Progenitor cell of endocrine pancreas (in vitro differentiated cells): Measurements from ENCODE around the gene ZNHIT2. TPM values are rescaled to one million over a fixed set of nuclear protein-coding genes. Genes with fewer than 3 reads are reported as not detected.

ENCODE experiments used
- DNase-seq: peaks from one replicate; pipeline ENCODE4 v3.0.0; 2021; ENCODE audit warnings: low spot score; ENCODE audit not compliant: unreplicated experiment
- H3K27ac Mint-ChIP-seq: 2 replicates; pipeline ENCODE4 v1.8.0; 2021; ENCODE audit warnings: mild to moderate bottlenecking, moderate library complexity, mixed read lengths
- H3K27me3 Mint-ChIP-seq: 2 replicates; pipeline ENCODE4 v1.8.0; 2021; ENCODE audit warnings: mixed read lengths
- H3K36me3 Mint-ChIP-seq: 2 replicates; pipeline ENCODE4 v1.8.0; 2022; ENCODE audit warnings: mixed read lengths; ENCODE audit not compliant: insufficient read depth
- H3K4me1 Mint-ChIP-seq: 2 replicates; pipeline ENCODE4 v1.8.0; 2021; ENCODE audit warnings: low read depth, mixed read lengths
- H3K4me3 Mint-ChIP-seq: 2 replicates; pipeline ENCODE4 v1.8.0; 2021; ENCODE audit warnings: low read depth, mild to moderate bottlenecking, moderate library complexity, mixed read lengths
- H3K9me3 Mint-ChIP-seq: 2 replicates; pipeline ENCODE4 v1.8.0; 2021; ENCODE audit warnings: low read depth, mixed read lengths
- total RNA-seq: library from RNA; stranded (reverse); gene quantifications from 2 replicates; pipeline ENCODE4 v1.2.1, GENCODE V29; 2021
- TF ChIP-seq, protein P1 (sequence below): fragments of 200-600 bp; sonication (generic); IDR thresholded peaks from one replicate; pipeline ENCODE4 v1.5.0; 2021; ENCODE audit warnings: antibody characterized with exemption, mild to moderate bottlenecking; ENCODE audit not compliant: unreplicated experiment

ZNHIT2 gene
- total RNA-seq, 1 donor from 2014 or later, result 11.8 TPM

DNA sequence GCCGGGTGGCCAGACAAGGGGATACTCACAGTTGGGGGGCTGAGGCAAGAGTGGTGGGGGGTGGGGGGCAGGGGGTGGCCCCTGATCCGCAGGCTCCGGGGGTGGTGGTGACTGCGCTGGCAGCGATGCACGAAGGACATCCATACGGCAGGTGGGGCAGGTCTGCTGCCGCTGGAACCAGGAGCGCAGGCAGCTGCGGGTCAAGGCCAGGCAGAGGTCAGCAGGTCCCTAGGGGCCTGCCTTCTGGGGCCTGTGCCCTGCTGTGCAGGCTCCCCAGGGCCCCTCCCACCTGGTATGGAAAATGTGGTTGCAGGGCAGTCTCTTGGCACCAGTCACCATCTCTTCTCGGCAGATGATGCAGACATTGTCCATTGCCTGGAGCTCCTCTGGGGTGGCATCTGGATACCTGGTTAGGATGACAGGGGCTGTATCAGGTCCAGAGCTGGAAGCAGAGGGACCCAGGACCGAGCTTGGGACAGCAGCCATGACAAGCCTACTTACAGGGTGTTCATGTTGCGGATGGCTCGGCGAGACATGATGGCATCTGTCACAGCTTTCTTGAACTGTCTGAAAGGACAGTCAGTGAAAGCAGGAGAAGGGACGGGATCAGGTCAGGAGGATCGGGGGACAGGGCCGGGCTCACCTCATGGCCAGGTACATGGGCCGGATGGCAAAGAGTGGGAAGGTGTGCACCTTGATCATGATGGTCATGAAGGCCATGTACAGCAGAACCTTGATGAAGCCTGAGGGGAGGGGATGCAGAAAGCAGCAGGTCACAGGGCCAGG is 13.3 kb upstream of the ZNHIT2 start:
- H3K9me3 Mint-ChIP-seq, result no peaks in the 10 kb centered on the region
- H3K4me3 Mint-ChIP-seq, result no peak overlapping the region
- no peak for DNase-seq
- H3K27me3 Mint-ChIP-seq, result no peaks in the 10 kb centered on the region
- TF ChIP-seq, protein P1, sequence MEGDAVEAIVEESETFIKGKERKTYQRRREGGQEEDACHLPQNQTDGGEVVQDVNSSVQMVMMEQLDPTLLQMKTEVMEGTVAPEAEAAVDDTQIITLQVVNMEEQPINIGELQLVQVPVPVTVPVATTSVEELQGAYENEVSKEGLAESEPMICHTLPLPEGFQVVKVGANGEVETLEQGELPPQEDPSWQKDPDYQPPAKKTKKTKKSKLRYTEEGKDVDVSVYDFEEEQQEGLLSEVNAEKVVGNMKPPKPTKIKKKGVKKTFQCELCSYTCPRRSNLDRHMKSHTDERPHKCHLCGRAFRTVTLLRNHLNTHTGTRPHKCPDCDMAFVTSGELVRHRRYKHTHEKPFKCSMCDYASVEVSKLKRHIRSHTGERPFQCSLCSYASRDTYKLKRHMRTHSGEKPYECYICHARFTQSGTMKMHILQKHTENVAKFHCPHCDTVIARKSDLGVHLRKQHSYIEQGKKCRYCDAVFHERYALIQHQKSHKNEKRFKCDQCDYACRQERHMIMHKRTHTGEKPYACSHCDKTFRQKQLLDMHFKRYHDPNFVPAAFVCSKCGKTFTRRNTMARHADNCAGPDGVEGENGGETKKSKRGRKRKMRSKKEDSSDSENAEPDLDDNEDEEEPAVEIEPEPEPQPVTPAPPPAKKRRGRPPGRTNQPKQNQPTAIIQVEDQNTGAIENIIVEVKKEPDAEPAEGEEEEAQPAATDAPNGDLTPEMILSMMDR, result no peak
- H3K27ac Mint-ChIP-seq, result no peak overlapping the region
- H3K4me1 Mint-ChIP-seq, result peaks cover 16% of the 10 kb centered on the region
- H3K36me3 Mint-ChIP-seq, result peaks cover 4% of the 10 kb centered on the region

DNA sequence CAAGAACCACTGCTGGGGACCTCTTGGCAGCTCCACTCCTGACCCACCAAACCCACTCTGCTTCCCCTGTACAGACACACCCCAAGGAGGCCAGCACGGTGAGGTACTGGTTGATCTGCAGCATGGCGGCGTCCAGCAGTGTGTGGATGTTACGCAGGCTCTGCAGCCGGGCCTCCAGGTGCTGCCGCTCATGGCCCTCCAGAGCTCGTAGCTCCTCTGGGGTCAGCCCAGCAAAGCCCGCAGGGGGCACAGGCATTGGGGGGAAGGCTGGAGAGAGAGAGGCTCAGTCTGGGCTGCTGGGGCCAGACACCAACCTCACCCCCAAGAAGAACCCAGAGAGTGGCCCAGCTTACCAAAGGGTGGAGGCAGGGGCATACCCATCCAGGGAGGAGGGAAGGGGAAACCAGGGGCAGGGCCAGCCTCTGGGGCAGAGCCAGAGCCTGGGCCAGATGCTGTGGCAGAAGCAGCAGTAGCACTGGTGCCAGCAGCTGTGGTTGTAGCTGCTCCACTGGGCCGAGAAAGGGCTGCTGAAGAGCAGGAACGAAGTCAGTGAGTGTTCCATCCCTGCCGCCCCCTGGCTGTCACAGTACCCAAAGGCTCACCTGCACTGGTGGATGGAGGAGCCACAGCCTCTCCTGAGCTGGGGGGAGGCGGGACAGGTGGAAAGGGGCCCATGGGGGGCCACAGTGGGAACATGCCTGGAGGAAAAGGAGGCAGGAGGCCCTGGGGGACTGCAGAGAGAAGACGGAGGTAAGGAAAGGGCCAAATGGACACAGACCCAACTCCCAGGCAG is 12.3 kb upstream of the ZNHIT2 start:
- Mint-ChIP-seq H3K36me3 (peaks cover 4% of the 10 kb centered on the region), H3K27me3 (no peaks in the 10 kb centered on the region), H3K27ac (no peak overlapping the region), H3K4me3 (no peak overlapping the region), H3K4me1 (peaks cover 11% of the 10 kb centered on the region), H3K9me3 (no peaks in the 10 kb centered on the region)
- no peak for DNase-seq
- TF ChIP-seq, protein P1, result no peak

DNA sequence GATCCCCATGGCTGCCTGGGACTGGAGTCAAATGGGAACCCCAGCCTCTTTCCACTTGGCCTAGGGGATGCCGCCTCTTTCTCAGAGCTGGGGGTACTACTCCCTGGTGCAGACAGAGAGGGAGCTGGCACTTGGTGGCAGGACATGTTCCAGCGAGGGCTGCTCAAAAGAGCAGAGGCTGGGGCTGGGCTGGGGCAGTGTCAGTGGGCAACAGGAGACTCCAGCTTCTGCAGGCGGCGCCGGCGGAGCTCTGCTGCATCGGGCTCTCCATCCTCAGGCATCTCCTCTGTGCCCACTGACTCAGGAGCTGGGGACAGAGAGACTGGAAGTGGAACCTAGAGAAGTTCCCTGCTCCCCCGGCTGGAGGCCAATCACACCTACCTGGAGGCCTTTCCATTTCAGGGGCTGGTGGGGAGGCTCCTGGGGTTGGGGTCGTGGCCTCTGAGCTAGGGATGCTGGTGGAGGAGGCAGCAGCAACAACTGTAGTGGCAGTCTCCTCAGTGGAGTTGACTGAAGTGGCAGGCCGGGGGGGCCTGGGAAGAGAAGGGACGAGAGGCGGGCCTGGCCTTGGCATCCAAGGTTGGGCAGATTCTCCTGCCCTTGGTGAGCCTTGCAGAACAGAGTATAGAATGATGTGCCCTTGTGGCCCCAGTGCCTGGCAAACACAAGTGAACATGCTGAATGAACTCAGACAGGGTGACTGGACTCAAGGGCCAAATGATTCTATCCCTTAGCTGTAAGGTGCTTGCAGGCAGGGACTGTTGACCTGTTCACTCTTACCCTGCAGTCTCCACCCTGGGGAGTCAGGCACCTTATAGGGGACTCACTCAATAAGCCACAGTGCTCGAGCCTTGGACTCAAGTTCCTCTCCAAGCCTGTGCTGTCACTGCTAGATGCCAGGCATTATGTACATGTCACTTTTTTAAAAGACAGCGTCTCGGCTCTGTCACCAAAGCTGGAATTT is 11.0 kb upstream of the ZNHIT2 start:
- DNase-seq, result no peak
- H3K27ac Mint-ChIP-seq, result no peak overlapping the region
- no peaks in the 10 kb centered on the region for H3K27me3 Mint-ChIP-seq
- H3K9me3 Mint-ChIP-seq, result no peaks in the 10 kb centered on the region
- peaks cover 4% of the 10 kb centered on the region for H3K36me3 Mint-ChIP-seq
- TF ChIP-seq, protein P1, result no peak
- peaks cover 8% of the 10 kb centered on the region for H3K4me1 Mint-ChIP-seq
- H3K4me3 Mint-ChIP-seq, result no peak overlapping the region

DNA sequence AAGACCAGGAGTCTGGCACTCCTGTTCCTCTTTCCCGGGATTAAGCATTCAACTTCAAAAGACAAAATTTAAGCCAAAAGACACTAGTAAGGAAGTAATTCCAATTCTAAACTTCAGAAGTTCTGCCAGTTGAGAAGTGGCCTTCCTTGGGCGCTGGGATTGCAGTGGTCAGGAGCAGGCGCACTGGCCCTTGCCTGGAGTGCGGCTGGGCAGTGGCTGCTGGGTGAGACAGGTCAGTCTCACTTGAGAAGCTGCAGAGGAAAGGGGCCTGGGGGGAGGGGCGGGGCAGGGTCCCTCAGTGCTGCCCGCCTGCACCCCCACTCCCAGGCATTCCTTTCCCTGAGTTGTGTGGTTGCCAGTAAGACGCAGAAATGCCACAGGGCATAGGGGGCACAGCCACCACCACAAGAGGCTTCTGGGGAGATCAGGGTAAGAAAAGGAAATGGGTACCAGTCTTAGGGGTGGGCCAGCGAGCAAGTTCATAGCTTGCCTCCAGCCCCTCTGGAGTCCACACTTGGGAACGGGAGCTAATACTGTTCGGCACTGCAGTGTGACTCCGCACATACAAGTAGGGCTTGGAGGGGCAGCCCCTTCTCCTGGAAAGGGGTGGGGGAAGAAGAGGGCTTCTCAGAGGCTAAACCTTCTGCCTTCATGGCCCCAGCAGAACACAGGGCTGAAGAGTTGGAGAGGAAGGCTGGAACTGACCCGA is 10.1 kb upstream of the ZNHIT2 start:
- Mint-ChIP-seq H3K4me3 (no peak overlapping the region), H3K27ac (no peak overlapping the region)

More for the DNA sequence above, 10.1 kb upstream of the ZNHIT2 start:
- peaks cover 4% of the 10 kb centered on the region for H3K36me3 Mint-ChIP-seq
- no peaks in the 10 kb centered on the region for H3K9me3 Mint-ChIP-seq
- DNase-seq, result no peak
- TF ChIP-seq, protein P1, result no peak
- no peaks in the 10 kb centered on the region for H3K27me3 Mint-ChIP-seq
- H3K4me1 Mint-ChIP-seq, result peaks cover 2% of the 10 kb centered on the region
